NCI-H187 treated with DMSO at 0.1 percent for 48 hours (cell line): ENCODE results near the gene LRSAM1.

Experiments
- DNase-seq: peaks from one replicate; lab custom pipeline; 2025; lab: John Stamatoyannopoulos, UW

Gene LRSAM1

DNA sequence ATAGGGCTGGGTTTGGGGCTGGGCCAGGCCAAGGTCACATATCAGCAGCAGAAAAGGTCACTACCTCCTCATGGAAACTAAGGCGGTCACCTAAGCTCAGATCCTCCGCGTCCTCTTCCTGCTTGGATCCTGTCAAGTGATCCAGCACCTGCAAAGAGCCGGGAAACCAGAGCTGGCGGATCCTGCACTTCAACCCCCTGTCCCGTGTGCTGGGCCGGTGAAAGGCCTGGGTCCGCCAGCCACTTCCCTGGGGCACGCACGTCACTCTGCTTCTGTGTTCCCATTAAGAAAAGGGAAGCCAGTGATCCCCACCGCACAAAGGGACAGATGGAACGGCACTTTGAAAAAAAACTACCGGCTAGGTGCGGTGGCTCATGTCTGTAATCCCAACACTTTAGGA is 99.4 kb downstream of the LRSAM1 start:
- no peak for DNase-seq
